ENCODE data around the gene INTS11. TPM values are rescaled to one million over a fixed set of nuclear protein-coding genes. Genes with fewer than 3 reads are reported as not detected.

INTS11 gene
- polyA plus RNA-seq, 3 donors, result 46.2 to 154 (median 49.6) TPM

GRCh38 chr1:1309251-1310108, 15.0 kb downstream of the INTS11 start:
- H3K27me3 ChIP-seq (ENCODE audit: control insufficient read depth in 2 of 2, insufficient read depth in 2 of 2, low read length in 2 of 2), result no peaks in the 10 kb centered on the region
- H3K4me1 ChIP-seq (ENCODE audit: control insufficient read depth in 1 of 2, insufficient read depth in 2 of 2, low read length in 2 of 2), result peaks cover 36 to 42% of the 10 kb centered on the region in 2 donors
- H3K79me2 ChIP-seq (ENCODE audit: insufficient read depth, low read length), result peaks cover 33% of the 10 kb centered on the region
- peaks cover 17 to 40% of the 10 kb centered on the region in 2 donors for H3K36me3 Mint-ChIP-seq
- H3K9me3 ChIP-seq (replicated peaks in 1 of 2; ENCODE audit: control insufficient read depth in 1 of 2, insufficient read depth in 1 of 2, low read length in 2 of 2), result no peaks in the 10 kb centered on the region
- peaks cover 53% of the 10 kb centered on the region for H4K20me1 ChIP-seq (ENCODE audit: insufficient read depth, low read length)
- H3K36me3 ChIP-seq (replicated peaks in 1 of 2; ENCODE audit: control insufficient read depth in 1 of 2, insufficient read depth in 2 of 2, low read length in 2 of 2), result peaks cover 42% of the 10 kb centered on the region in 2 donors
- H3K27ac ChIP-seq (ENCODE audit: low read depth in 1 of 2, low read length in 2 of 2), result peak overlapping the region in 1 of 2 donors; percentile 82
- peak overlapping the region; percentile 81 for H3K9ac ChIP-seq (ENCODE audit: insufficient read depth, low read length, poor library complexity, severe bottlenecking)
- peaks cover 30% of the 10 kb centered on the region for H3K4me1 Mint-ChIP-seq
- H3K4me2 ChIP-seq (replicated peaks; ENCODE audit: extremely low read depth, low read length, poor library complexity, severe bottlenecking), result peak overlapping the region; percentile 99
- H3K27me3 Mint-ChIP-seq (ENCODE audit: low read depth in 3 of 3), result peaks cover 0 to 4% (median 0%) of the 10 kb centered on the region in 3 donors
- DNase-seq, result peak in 2 of 3 donors; percentile 5 to 31
- 51% methylated on average over 52 of the region's 57 CpGs for WGBS (ENCODE audit: insufficient coverage)
- intact Hi-C loops (cut with micrococcal nuclease), result loop anchor here in 1 of 2 donors (5.0 kb wide), 2 partner anchors 68 to 473 kb away; partner anchors contain the start of gene AURKAIP1
- no peak for TF ChIP-seq CTCF (IDR thresholded peaks at IDR 0.05)
- H3K4me3 ChIP-seq (replicated peaks in 1 of 3; ENCODE audit: low read depth in 2 of 3, low read length in 3 of 3), result peak overlapping the region; percentile 40 to 91 (median 88)
- peak overlapping the region; percentile 91 for H2AFZ ChIP-seq (ENCODE audit: insufficient read depth, low read depth, low read length, poor library complexity, severe bottlenecking)
- H3K4me3 Mint-ChIP-seq, result peak overlapping the region; percentile 75 to 84
- peak overlapping the region in 3 of 7 donors; percentile 30 to 76 (median 49) for H3K27ac Mint-ChIP-seq
- no peaks in the 10 kb centered on the region for H3K9me3 Mint-ChIP-seq

GRCh38 chr1:1308756-1309250, 15.7 kb downstream of the INTS11 start:
- WGBS (ENCODE audit: insufficient coverage), result under 1% methylated on average over 66 of the region's 66 CpGs
- H3K4me1 ChIP-seq (ENCODE audit: control insufficient read depth in 1 of 2, insufficient read depth in 2 of 2, low read length in 2 of 2), result peaks cover 39 to 48% of the 10 kb centered on the region in 2 donors
- intact Hi-C loops (cut with micrococcal nuclease), result loop anchor here in 1 of 2 donors (5.0 kb wide), 2 partner anchors 68 to 473 kb away; partner anchors contain the start of gene AURKAIP1

More at GRCh38 chr1:1308756-1309250, 15.7 kb downstream of the INTS11 start:
- no peak for DNase-seq
- Histone ChIP-seq H2AFZ (ENCODE audit: insufficient read depth, low read depth, low read length, poor library complexity, severe bottlenecking) (peak overlapping the region; percentile 91), H3K4me2 (replicated peaks; ENCODE audit: extremely low read depth, low read length, poor library complexity, severe bottlenecking) (peak overlapping the region; percentile 99), H3K27me3 (ENCODE audit: control insufficient read depth in 2 of 2, insufficient read depth in 2 of 2, low read length in 2 of 2) (no peaks in the 10 kb centered on the region), H4K20me1 (ENCODE audit: insufficient read depth, low read length) (peaks cover 53% of the 10 kb centered on the region), H3K27ac (ENCODE audit: low read depth in 1 of 2, low read length in 2 of 2) (peak overlapping the region; percentile 75 to 82), H3K9ac (ENCODE audit: insufficient read depth, low read length, poor library complexity, severe bottlenecking) (peak overlapping the region; percentile 81), H3K9me3 (replicated peaks in 1 of 2; ENCODE audit: control insufficient read depth in 1 of 2, insufficient read depth in 1 of 2, low read length in 2 of 2) (no peaks in the 10 kb centered on the region), H3K4me3 (replicated peaks in 1 of 3; ENCODE audit: low read depth in 2 of 3, low read length in 3 of 3) (peak overlapping the region; percentile 40 to 91 (median 88)), H3K36me3 (replicated peaks in 1 of 2; ENCODE audit: control insufficient read depth in 1 of 2, insufficient read depth in 2 of 2, low read length in 2 of 2) (peaks cover 35 to 36% of the 10 kb centered on the region in 2 donors), H3K79me2 (ENCODE audit: insufficient read depth, low read length) (peaks cover 39% of the 10 kb centered on the region)
- H3K4me3 Mint-ChIP-seq, result peak overlapping the region; percentile 80 to 89
- peaks cover 0 to 4% (median 0%) of the 10 kb centered on the region in 3 donors for H3K27me3 Mint-ChIP-seq (ENCODE audit: low read depth in 3 of 3)
- H3K36me3 Mint-ChIP-seq, result peaks cover 15 to 33% of the 10 kb centered on the region in 2 donors
- peak overlapping the region in 6 of 7 donors; percentile 52 to 85 (median 80) for H3K27ac Mint-ChIP-seq
- H3K4me1 Mint-ChIP-seq, result peaks cover 35% of the 10 kb centered on the region
- no peaks in the 10 kb centered on the region for H3K9me3 Mint-ChIP-seq
- no peak for TF ChIP-seq CTCF (IDR thresholded peaks at IDR 0.05)
